ENCODE results near the gene C4orf50. TPM values are rescaled to one million over a fixed set of nuclear protein-coding genes. Genes with fewer than 3 reads are reported as not detected.
"Not testable (repeated sequence)": the region's sequence is repeated elsewhere in the genome, so short reads cannot be mapped to it uniquely, and the experiment has no call there.

The C4orf50 gene
- total RNA-seq, 1 donor from 2014 or later: 0.16 TPM

GRCh38 chr4:5993876-5994811 lies 24.1 kb downstream of the C4orf50 start:
- Histone ChIP-seq H3K27ac (ENCODE audit: low read depth, low read length) (no peak overlapping the region), H3K36me3 (ENCODE audit: insufficient read depth, low read length) (no peaks in the 10 kb centered on the region), H3K4me3 (ENCODE audit: insufficient read depth, low read depth, low read length) (no peak overlapping the region), H3K4me1 (ENCODE audit: insufficient read depth, low read length) (no peaks in the 10 kb centered on the region), H3K9ac (ENCODE audit: low read length) (no peak overlapping the region), H3K4me2 (ENCODE audit: low read length) (no peak overlapping the region), H4K20me1 (ENCODE audit: insufficient read depth, low read length) (no peaks in the 10 kb centered on the region), H2AFZ (ENCODE audit: low read depth, low read length) (no peak overlapping the region), H3K27me3 (ENCODE audit: insufficient read depth, low read length) (no peaks in the 10 kb centered on the region), H3K9me3 (ENCODE audit: insufficient read depth, low read depth, low read length) (no peaks in the 10 kb centered on the region), H3K79me2 (ENCODE audit: insufficient read depth, low read length) (no peaks in the 10 kb centered on the region)
- no peak overlapping the region for H3K4me3 Mint-ChIP-seq (ENCODE audit: unreplicated experiment)
- no peak for FAIRE-seq
- H3K27me3 Mint-ChIP-seq (ENCODE audit: low read depth, unreplicated experiment): peaks cover 55% of the 10 kb centered on the region
- TF ChIP-seq EZH2 (IDR thresholded peaks at IDR 0.05; ENCODE audit: insufficient read depth, low read length): no peak
- TF ChIP-seq CTCF (IDR thresholded peaks at IDR 0.05; ENCODE audit: insufficient read depth, low read depth, low read length): no peak
- no peak overlapping the region for H3K27ac Mint-ChIP-seq (ENCODE audit: unreplicated experiment)
- no peak for DNase-seq (ENCODE audit: low read depth)
- H3K36me3 Mint-ChIP-seq (ENCODE audit: low read depth, unreplicated experiment): no peaks in the 10 kb centered on the region
- peaks cover 2% of the 10 kb centered on the region for H3K9me3 Mint-ChIP-seq (ENCODE audit: unreplicated experiment)
- no peaks in the 10 kb centered on the region for H3K4me1 Mint-ChIP-seq (ENCODE audit: low read depth, unreplicated experiment)

GRCh38 chr4:5993346-5993745 lies 24.9 kb downstream of the C4orf50 start:
- H3K27me3 Mint-ChIP-seq (ENCODE audit: low read depth, unreplicated experiment): peaks cover 53% of the 10 kb centered on the region
- not testable (repeated sequence) for H3K9me3 Mint-ChIP-seq (ENCODE audit: unreplicated experiment); FAIRE-seq; H2AFZ ChIP-seq (ENCODE audit: low read depth, low read length); H3K4me1 ChIP-seq (ENCODE audit: insufficient read depth, low read length); H3K4me2 ChIP-seq (ENCODE audit: low read length); H3K9me3 ChIP-seq (ENCODE audit: insufficient read depth, low read depth, low read length); H3K79me2 ChIP-seq (ENCODE audit: insufficient read depth, low read length); H3K4me3 ChIP-seq (ENCODE audit: insufficient read depth, low read depth, low read length); DNase-seq (ENCODE audit: low read depth); H3K27ac Mint-ChIP-seq (ENCODE audit: unreplicated experiment); H3K27ac ChIP-seq (ENCODE audit: low read depth, low read length); H3K4me1 Mint-ChIP-seq (ENCODE audit: low read depth, unreplicated experiment); H3K4me3 Mint-ChIP-seq (ENCODE audit: unreplicated experiment); H3K36me3 Mint-ChIP-seq (ENCODE audit: low read depth, unreplicated experiment); H3K27me3 ChIP-seq (ENCODE audit: insufficient read depth, low read length); H3K9ac ChIP-seq (ENCODE audit: low read length); H4K20me1 ChIP-seq (ENCODE audit: insufficient read depth, low read length); H3K36me3 ChIP-seq (ENCODE audit: insufficient read depth, low read length)

- H3K4me3 ChIP-seq (ENCODE audit: insufficient read depth, low read depth, low read length): no peak overlapping the region
- H3K9ac ChIP-seq (ENCODE audit: low read length): no peak overlapping the region
- H3K27ac ChIP-seq (ENCODE audit: low read depth, low read length): no peak overlapping the region
- no peaks in the 10 kb centered on the region for H3K27me3 ChIP-seq (ENCODE audit: insufficient read depth, low read length)
- FAIRE-seq: no peak
- H3K4me1 Mint-ChIP-seq (ENCODE audit: low read depth, unreplicated experiment): no peaks in the 10 kb centered on the region
- H3K4me1 ChIP-seq (ENCODE audit: insufficient read depth, low read length): no peaks in the 10 kb centered on the region
- H3K4me2 ChIP-seq (ENCODE audit: low read length): no peak overlapping the region
- no peaks in the 10 kb centered on the region for H3K36me3 ChIP-seq (ENCODE audit: insufficient read depth, low read length)
- H3K36me3 Mint-ChIP-seq (ENCODE audit: low read depth, unreplicated experiment): no peaks in the 10 kb centered on the region
- no peaks in the 10 kb centered on the region for H3K79me2 ChIP-seq (ENCODE audit: insufficient read depth, low read length)
- H2AFZ ChIP-seq (ENCODE audit: low read depth, low read length): no peak overlapping the region
- TF ChIP-seq CTCF (IDR thresholded peaks at IDR 0.05; ENCODE audit: insufficient read depth, low read depth, low read length) (no peak), EZH2 (IDR thresholded peaks at IDR 0.05; ENCODE audit: insufficient read depth, low read length) (no peak)
- H3K27ac Mint-ChIP-seq (ENCODE audit: unreplicated experiment): no peak overlapping the region
- peaks cover 51% of the 10 kb centered on the region for H3K27me3 Mint-ChIP-seq (ENCODE audit: low read depth, unreplicated experiment)
- no peaks in the 10 kb centered on the region for H3K9me3 ChIP-seq (ENCODE audit: insufficient read depth, low read depth, low read length)
- peaks cover 2% of the 10 kb centered on the region for H3K9me3 Mint-ChIP-seq (ENCODE audit: unreplicated experiment)
- H3K4me3 Mint-ChIP-seq (ENCODE audit: unreplicated experiment): no peak overlapping the region
- no peak for DNase-seq (ENCODE audit: low read depth)
- no peaks in the 10 kb centered on the region for H4K20me1 ChIP-seq (ENCODE audit: insufficient read depth, low read length)
These were observed 25.4 kb downstream of the C4orf50 start for GRCh38 chr4:5992828-5993321.

Measured in astrocyte (in vitro differentiated cells and primary cell).